SU-DHL-6 (cell line): ENCODE data around the gene USH1C.

Experiments used
- EZH2phosphoT487 ChIP-seq: fragments of 200-600 bp; sonication (generic), shearing (Covaris generic); conservative IDR thresholded peaks from 2 replicates; pipeline ENCODE4 v1.6.1; 2018; ENCODE audit warnings: mild to moderate bottlenecking, antibody characterized with exemption, low read length, moderate library complexity, mixed read lengths
- TF ChIP-seq, protein P1 (sequence below): fragments of 200-600 bp; sonication (generic); IDR thresholded peaks from one replicate; pipeline ENCODE4 v1.5.1; 2017; ENCODE audit warnings: antibody characterized with exemption, mild to moderate bottlenecking, low read length, moderate library complexity; ENCODE audit not compliant: insufficient read depth, poor library complexity, severe bottlenecking

DNA sequence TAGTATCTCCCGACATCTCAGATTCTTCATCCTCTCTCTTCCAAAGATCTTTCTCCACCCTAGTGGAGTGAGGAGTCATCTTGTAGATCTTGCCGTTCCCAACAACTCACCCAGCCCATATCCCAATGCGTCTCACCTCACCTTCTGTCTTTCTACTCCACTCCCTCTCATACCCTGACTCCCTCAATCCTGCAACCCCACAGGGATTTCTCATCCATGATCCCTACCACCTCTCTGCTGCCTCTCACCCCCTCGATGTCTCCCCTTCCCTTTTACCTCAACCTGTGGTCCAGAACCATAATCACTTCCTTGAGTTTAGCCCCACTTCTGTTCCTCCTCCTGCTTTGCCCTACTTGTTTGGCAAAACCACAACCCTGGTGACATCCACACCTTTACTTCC lies 44.5 kb upstream of the USH1C start:
- TF ChIP-seq, protein P1, sequence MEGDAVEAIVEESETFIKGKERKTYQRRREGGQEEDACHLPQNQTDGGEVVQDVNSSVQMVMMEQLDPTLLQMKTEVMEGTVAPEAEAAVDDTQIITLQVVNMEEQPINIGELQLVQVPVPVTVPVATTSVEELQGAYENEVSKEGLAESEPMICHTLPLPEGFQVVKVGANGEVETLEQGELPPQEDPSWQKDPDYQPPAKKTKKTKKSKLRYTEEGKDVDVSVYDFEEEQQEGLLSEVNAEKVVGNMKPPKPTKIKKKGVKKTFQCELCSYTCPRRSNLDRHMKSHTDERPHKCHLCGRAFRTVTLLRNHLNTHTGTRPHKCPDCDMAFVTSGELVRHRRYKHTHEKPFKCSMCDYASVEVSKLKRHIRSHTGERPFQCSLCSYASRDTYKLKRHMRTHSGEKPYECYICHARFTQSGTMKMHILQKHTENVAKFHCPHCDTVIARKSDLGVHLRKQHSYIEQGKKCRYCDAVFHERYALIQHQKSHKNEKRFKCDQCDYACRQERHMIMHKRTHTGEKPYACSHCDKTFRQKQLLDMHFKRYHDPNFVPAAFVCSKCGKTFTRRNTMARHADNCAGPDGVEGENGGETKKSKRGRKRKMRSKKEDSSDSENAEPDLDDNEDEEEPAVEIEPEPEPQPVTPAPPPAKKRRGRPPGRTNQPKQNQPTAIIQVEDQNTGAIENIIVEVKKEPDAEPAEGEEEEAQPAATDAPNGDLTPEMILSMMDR = no peak
- no peak for TF ChIP-seq EZH2phosphoT487
